H1 (cell line): ENCODE data around the gene LENG1. TPM values are rescaled to one million over a fixed set of nuclear protein-coding genes. Genes with fewer than 3 reads are reported as not detected.

Experiments used
- CTCF ChIA-PET: fragments of 300-600 bp; sonication (Branson Sonifier 250); formaldehyde crosslinking; loops from one replicate; lab custom pipeline; 2021; ENCODE audit not compliant: partially characterized antibody; lab: Charles Lee
- POLR2A ChIA-PET: fragments of 300-600 bp; sonication (Branson Sonifier 250); formaldehyde crosslinking; loops from one replicate; lab custom pipeline; 2021; ENCODE audit warnings: inconsistent platforms; ENCODE audit not compliant: partially characterized antibody; lab: Charles Lee
- DNase-seq, 2 experiments: peaks; one replicate each; pipeline versions ENCODE4 v3.0.0 to v3.0.0-alpha.2; 2010 to 2022; ENCODE audit warnings: low spot score in 2 of 2, low read depth in 1 of 2, mixed read lengths in 1 of 2
- FAIRE-seq: peaks from 2 replicates; lab custom pipeline; 2011; peaks lifted over from hg19 to GRCh38; lab: Jason Lieb, UNC
- H2AFZ ChIP-seq: 2 replicates; pipeline ENCODE4 v1.8.1; 2012; ENCODE audit warnings: low read length, inconsistent platforms
- H2AK5ac ChIP-seq: 2 replicates; pipeline ENCODE4 v1.6.1; 2013; ENCODE audit warnings: low read depth, low read length
- H2BK120ac ChIP-seq: replicated peaks from 2 replicates; pipeline ENCODE3; 2013; ENCODE audit warnings: low read depth, low read length, inconsistent platforms
- H2BK12ac ChIP-seq: 2 replicates; pipeline ENCODE4 v1.6.1; 2013; ENCODE audit warnings: low read depth, low read length
- H2BK15ac ChIP-seq: 2 replicates; pipeline ENCODE4 v1.6.1; 2013; ENCODE audit warnings: low read length
- H2BK20ac ChIP-seq: 2 replicates; pipeline ENCODE4 v1.6.1; 2013; ENCODE audit warnings: low read length
- H2BK5ac ChIP-seq: 2 replicates; pipeline ENCODE4 v1.6.1; 2013; ENCODE audit warnings: low read depth, low read length
- H3K14ac ChIP-seq: 2 replicates; pipeline ENCODE4 v1.6.1; 2013; ENCODE audit warnings: inconsistent platforms; ENCODE audit not compliant: insufficient read length
- H3K18ac ChIP-seq: 2 replicates; pipeline ENCODE4 v1.6.1; 2013; ENCODE audit warnings: low read length; ENCODE audit errors: extremely low read depth
- H3K23ac ChIP-seq: 2 replicates; pipeline ENCODE4 v1.6.1; 2013; ENCODE audit warnings: inconsistent platforms; ENCODE audit not compliant: insufficient read length
- H3K23me2 ChIP-seq: 2 replicates; pipeline ENCODE4 v1.6.1; 2013; ENCODE audit warnings: low read depth, low read length
- H3K27ac ChIP-seq: 2 replicates; pipeline ENCODE4 v1.6.1; 2011; ENCODE audit warnings: low read depth, low read length, inconsistent platforms
- H3K27me3 ChIP-seq, 4 experiments: replicated peaks in 1 of 4; 1 replicate in 1 of 4; 2 replicates in 3 of 4; pipeline versions ENCODE4 v1.6.1 to v1.8.1; 2011 to 2013; ENCODE audit warnings: low read length in 3 of 4, mild to moderate bottlenecking in 3 of 4, inconsistent platforms in 2 of 4, mixed read lengths in 2 of 4, moderate library complexity in 1 of 4; ENCODE audit not compliant: control insufficient read depth in 3 of 4, insufficient read depth in 3 of 4; ENCODE audit errors: extremely low read depth in 1 of 4
- H3K36me3 ChIP-seq, 4 experiments: 2 replicates each; pipeline versions ENCODE4 v1.6.1 to v1.8.1; 2011 to 2013; ENCODE audit warnings: mild to moderate bottlenecking in 4 of 4, low read length in 3 of 4, moderate library complexity in 2 of 4, control low read depth in 1 of 4, inconsistent platforms in 1 of 4; ENCODE audit not compliant: insufficient read depth in 4 of 4, control insufficient read depth in 2 of 4
- H3K4ac ChIP-seq: replicated peaks from 2 replicates; pipeline ENCODE3; 2013; ENCODE audit warnings: low read length, low read depth, mixed read lengths, inconsistent platforms; ENCODE audit not compliant: insufficient read length
- H3K4me1 ChIP-seq, 4 experiments: replicated peaks in 1 of 4; 1 replicate in 1 of 4; 2 replicates in 3 of 4; pipeline versions ENCODE4 v1.6.1 to v1.8.1; 2011 to 2013; ENCODE audit warnings: low read length in 3 of 4, inconsistent platforms in 2 of 4, mixed read lengths in 1 of 4; ENCODE audit not compliant: insufficient read depth in 4 of 4, control insufficient read depth in 3 of 4
- H3K4me2 ChIP-seq, 2 experiments: 2 replicates each; pipeline versions ENCODE4 v1.6.1 to v1.8.1; 2011 to 2013; ENCODE audit warnings: low read depth in 2 of 2, low read length in 2 of 2, control low read depth in 1 of 2, inconsistent platforms in 1 of 2, mild to moderate bottlenecking in 1 of 2; ENCODE audit not compliant: insufficient read depth in 1 of 2
- H3K4me3 ChIP-seq, 4 experiments: fragments of 200-600, 300-600 bp in 1 of 4; sonication (generic), shearing (Covaris generic), sonication (Bioruptor Twin) in 1 of 4; 2 replicates each; pipeline versions ENCODE4 v1.5.1 to v1.8.1; 2011 to 2016; ENCODE audit warnings: low read length in 4 of 4, low read depth in 3 of 4, control low read depth in 2 of 4, inconsistent platforms in 2 of 4, mild to moderate bottlenecking in 2 of 4, mixed read lengths in 1 of 4, moderate library complexity in 1 of 4; ENCODE audit not compliant: insufficient read depth in 2 of 4; ENCODE audit errors: extremely low read depth in 1 of 4
- H3K56ac ChIP-seq: replicated peaks from 2 replicates; pipeline ENCODE3; 2013; ENCODE audit warnings: low read depth, mild to moderate bottlenecking, mixed read lengths, low read length, inconsistent platforms; ENCODE audit not compliant: insufficient read length
- H3K79me1 ChIP-seq: 2 replicates; pipeline ENCODE4 v1.6.1; 2013; ENCODE audit warnings: low read depth, low read length, control low read depth
- H3K79me2 ChIP-seq, 2 experiments: 2 replicates each; pipeline versions ENCODE4 v1.6.1 to v1.8.1; 2012 to 2013; ENCODE audit warnings: low read length in 2 of 2, mild to moderate bottlenecking in 2 of 2, inconsistent platforms in 1 of 2; ENCODE audit not compliant: insufficient read depth in 2 of 2, control insufficient read depth in 1 of 2
- H3K9ac ChIP-seq, 4 experiments: replicated peaks in 1 of 4; 1 replicate in 1 of 4; 2 replicates in 3 of 4; pipeline versions ENCODE4 v1.6.1 to v1.8.1; 2011 to 2013; ENCODE audit warnings: low read depth in 3 of 4, low read length in 3 of 4, control low read depth in 2 of 4, mild to moderate bottlenecking in 2 of 4, moderate library complexity in 2 of 4, inconsistent platforms in 1 of 4; ENCODE audit errors: extremely low read depth in 1 of 4
- H3K9me3 ChIP-seq, 2 experiments: 2 replicates each; pipeline versions ENCODE4 v1.6.1 to v1.8.1; 2012 to 2013; ENCODE audit warnings: mild to moderate bottlenecking in 2 of 2, moderate library complexity in 2 of 2, control low read depth in 1 of 2, inconsistent platforms in 1 of 2, low read depth in 1 of 2, low read length in 1 of 2, mixed read lengths in 1 of 2; ENCODE audit not compliant: insufficient read depth in 2 of 2
- H4K20me1 ChIP-seq, 2 experiments: replicated peaks in 1 of 2; 2 replicates each; pipeline versions ENCODE3 to v1.8.1; 2011 to 2013; ENCODE audit warnings: inconsistent platforms in 2 of 2, low read length in 2 of 2, mild to moderate bottlenecking in 1 of 2; ENCODE audit not compliant: insufficient read depth in 2 of 2, control insufficient read depth in 1 of 2
- H4K5ac ChIP-seq: 2 replicates; pipeline ENCODE4 v1.6.1; 2013; ENCODE audit warnings: low read length, low read depth, mixed read lengths, inconsistent platforms; ENCODE audit not compliant: insufficient read length
- H4K8ac ChIP-seq: 2 replicates; pipeline ENCODE4 v1.8.0; 2013; ENCODE audit warnings: mild to moderate bottlenecking, moderate library complexity, low read length, inconsistent platforms; ENCODE audit not compliant: insufficient read depth; ENCODE audit errors: extremely low read depth
- H4K91ac ChIP-seq: replicated peaks from 2 replicates; pipeline ENCODE3; 2013; ENCODE audit warnings: low read length, mixed read lengths, inconsistent platforms; ENCODE audit not compliant: insufficient read length
- ATF2 ChIP-seq: IDR thresholded peaks from 2 replicates; pipeline ENCODE4 v1.6.1; 2012; ENCODE audit warnings: low read length, inconsistent platforms
- CREB1 ChIP-seq: IDR thresholded peaks from 2 replicates; pipeline ENCODE4 v1.6.1; 2012; ENCODE audit warnings: inconsistent platforms
- CTBP2 ChIP-seq: IDR thresholded peaks from 2 replicates; pipeline ENCODE4 v1.7.0; 2011; ENCODE audit warnings: borderline replicate concordance, mild to moderate bottlenecking, moderate library complexity, mixed read lengths, low read length; ENCODE audit not compliant: insufficient read depth, insufficient read length
- POLR2A ChIP-seq, 2 experiments: IDR thresholded peaks; 1 replicate in 1 of 2; 2 replicates in 1 of 2; pipeline ENCODE4 v1.6.1; 2011; ENCODE audit warnings: low read depth in 2 of 2, low read length in 2 of 2, mild to moderate bottlenecking in 2 of 2; ENCODE audit errors: control extremely low read depth in 1 of 2
- SIN3A ChIP-seq, 2 experiments: IDR thresholded peaks in 1 of 2; conservative IDR thresholded peaks in 1 of 2; 2 replicates each; pipeline ENCODE4 v1.6.1; 2011 to 2012; ENCODE audit warnings: low read length in 2 of 2, improper control_type of control experiment in 1 of 2, low read depth in 1 of 2, mild to moderate bottlenecking in 1 of 2
- SUZ12 ChIP-seq: fragments of 200-600 bp; sonication (generic); IDR thresholded peaks from 2 replicates; pipeline ENCODE4 v1.6.1; 2012; ENCODE audit warnings: mild to moderate bottlenecking, inconsistent platforms, low read length, moderate library complexity, mixed read lengths
- WGBS, 2 experiments: shearing (Covaris generic) in 1 of 2; methylation state at CpG; one replicate each; pipeline versions ENCODE4 v1.1.6 to v1.1.7; 2013 to 2015; ENCODE audit warnings: low lambda C conversion rate in 2 of 2, mixed read lengths in 2 of 2, inconsistent platforms in 1 of 2, low coverage in 1 of 2, missing lambda C conversion rate in 1 of 2; ENCODE audit not compliant: insufficient replicate concordance in 2 of 2, insufficient coverage in 1 of 2, insufficient read length in 1 of 2; ENCODE audit errors: extremely low coverage in 1 of 2, missing lambda C conversion rate in 1 of 2; 5-methylcytosine and 5-hydroxymethylcytosine counted together
- polyA plus RNA-seq, 7 experiments: library from polyadenylated mRNA; depleted of rRNA in 3 of 7; stranded (reverse) in 5 of 7; unstranded in 2 of 7; fragments of >200 nt in 5 of 7; fragments of 200-250 nt in 2 of 7; gene quantifications; 1 replicate in 5 of 7; 2 replicates in 1 of 7; 4 replicates in 1 of 7; pipeline versions ENCODE4 v1.2.1 to v1.2.3, GENCODE V29; 2011 to 2013; ENCODE audit warnings: missing spikeins in 2 of 7, mixed read lengths in 2 of 7
- total RNA-seq: library from RNA; stranded (reverse); fragmentation: NEBNext Ultra II Directional; extraction: Animal tissue kit (Norgen Biotek cat#: 25700); gene quantifications from 2 replicates; pipeline ENCODE4 v1.2.1, GENCODE V29; 2021

Gene LENG1
- total and polyA plus RNA-seq, 2 of the 8 experiments (the other 6 are each of a cell fraction or from before 2014, with no cell fraction given): 1.2 to 4.4 TPM

DNA sequence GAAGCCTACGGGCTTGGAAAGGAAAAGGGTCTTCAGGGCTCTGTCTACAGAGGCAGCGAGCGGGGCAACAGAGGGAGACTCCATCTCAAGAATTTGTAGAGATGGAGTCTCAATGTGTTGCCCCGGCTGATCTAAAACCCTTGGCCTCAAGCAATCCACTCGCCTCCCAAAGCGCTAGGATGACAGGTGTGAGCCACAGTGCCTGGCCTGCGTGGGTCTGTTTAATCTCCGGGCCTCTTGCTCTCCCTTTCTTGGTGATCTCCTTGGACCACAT lies 49.2 kb upstream of the LENG1 start:
- no peak for DNase-seq
- Histone ChIP-seq H2BK120ac (no peak overlapping the region), H3K4me2 (no peak overlapping the region), H3K79me2 (peaks cover 5 to 32% of the 10 kb centered on the region in 2 experiments), H3K27ac (no peak overlapping the region), H4K91ac (no peak overlapping the region), H4K8ac (0 out of 2 replicates have a peak overlapping the region, but pooled peaks have one; percentile 69), H2BK20ac (no peak overlapping the region), H3K18ac (no peak overlapping the region), H3K4me3 (no peak overlapping the region), H3K14ac (no peak overlapping the region), H3K27me3 (no peaks in the 10 kb centered on the region), H3K23ac (no peak overlapping the region), H4K20me1 (peaks cover 39 to 42% of the 10 kb centered on the region in 2 experiments), H3K4ac (no peak overlapping the region), H2BK15ac (no peak overlapping the region), H3K36me3 (peaks cover 34 to 46% (median 43%) of the 10 kb centered on the region in 4 experiments), H3K23me2 (peaks cover 2% of the 10 kb centered on the region; the same call in 1 of the 2 replicates), H2BK12ac (no peak overlapping the region), H3K56ac (no peak overlapping the region), H2BK5ac (no peak overlapping the region), H2AK5ac (no peak overlapping the region), H2AFZ (no peak overlapping the region), H3K9ac (no peak overlapping the region; a peak in 1 of 7 replicates), H3K4me1 (peaks cover 6 to 10% (median 6%) of the 10 kb centered on the region in 4 experiments; a peak in 6 of 7 replicates), H3K9me3 (no peaks in the 10 kb centered on the region), H4K5ac (no peak overlapping the region), H3K79me1 (peaks cover 15% of the 10 kb centered on the region)
- ChIA-PET CTCF (interaction anchor here (1.0 to 1.6 kb wide), 7 partner anchors 19 to 58 kb away, joined by 3 to 6 read pairs (median 4); partner anchors contain the start of gene LILRB5), POLR2A (interaction anchor here (0.6 to 23.4 kb wide), 21 partner anchors 9 to 121 kb away, joined by 3 to 909 read pairs (median 6); partner anchors contain the start of genes CNOT3, LILRB2, LILRB3 and LILRB5)
- FAIRE-seq: no peak
- TF ChIP-seq CTBP2: no peak
- TF ChIP-seq SIN3A (conservative IDR thresholded peaks at IDR 0.05 in 1 of 2, IDR thresholded peaks at IDR 0.05 in 1 of 2; ENCODE audit: low read depth in 1 of 2, low read length in 2 of 2): 0 out of 4 replicates have a peak, but pooled peaks of 1 of the 2 experiments have one; percentile 22
- no peak for TF ChIP-seq ATF2
- TF ChIP-seq SUZ12: no peak
- peak in 1 of 2 experiments; percentile 82; a peak in 2 of 3 replicates for TF ChIP-seq POLR2A (IDR thresholded peaks at IDR 0.05; ENCODE audit: control extremely low read depth in 1 of 2, low read depth in 2 of 2, low read length in 2 of 2)
- TF ChIP-seq CREB1: no peak
- WGBS, 2 experiments: 88% methylated on average over 8 of the region's 8 CpGs; no CpG with 5 or more reads in 1 of the 2 experiments
